H1 (cell line): ENCODE data around the gene LPXN. TPM values are rescaled to one million over a fixed set of nuclear protein-coding genes. Genes with fewer than 3 reads are reported as not detected.

ENCODE experiments used
- CTCF ChIA-PET: fragments of 300-600 bp; sonication (Branson Sonifier 250); formaldehyde crosslinking; loops from one replicate; lab custom pipeline; 2021; ENCODE audit not compliant: partially characterized antibody; lab: Charles Lee
- POLR2A ChIA-PET: fragments of 300-600 bp; sonication (Branson Sonifier 250); formaldehyde crosslinking; loops from one replicate; lab custom pipeline; 2021; ENCODE audit warnings: inconsistent platforms; ENCODE audit not compliant: partially characterized antibody; lab: Charles Lee
- DNase-seq, 2 experiments: peaks; one replicate each; pipeline versions ENCODE4 v3.0.0 to v3.0.0-alpha.2; 2010 to 2022; ENCODE audit warnings: low spot score in 2 of 2, low read depth in 1 of 2, mixed read lengths in 1 of 2
- FAIRE-seq: peaks from 2 replicates; lab custom pipeline; 2011; peaks lifted over from hg19 to GRCh38; lab: Jason Lieb, UNC
- H2AFZ ChIP-seq: 2 replicates; pipeline ENCODE4 v1.8.1; 2012; ENCODE audit warnings: low read length, inconsistent platforms
- H2AK5ac ChIP-seq: 2 replicates; pipeline ENCODE4 v1.6.1; 2013; ENCODE audit warnings: low read depth, low read length
- H2BK120ac ChIP-seq: replicated peaks from 2 replicates; pipeline ENCODE3; 2013; ENCODE audit warnings: low read depth, low read length, inconsistent platforms
- H2BK12ac ChIP-seq: 2 replicates; pipeline ENCODE4 v1.6.1; 2013; ENCODE audit warnings: low read depth, low read length
- H2BK15ac ChIP-seq: 2 replicates; pipeline ENCODE4 v1.6.1; 2013; ENCODE audit warnings: low read length
- H2BK20ac ChIP-seq: 2 replicates; pipeline ENCODE4 v1.6.1; 2013; ENCODE audit warnings: low read length
- H2BK5ac ChIP-seq: 2 replicates; pipeline ENCODE4 v1.6.1; 2013; ENCODE audit warnings: low read depth, low read length
- H3K14ac ChIP-seq: 2 replicates; pipeline ENCODE4 v1.6.1; 2013; ENCODE audit warnings: inconsistent platforms; ENCODE audit not compliant: insufficient read length
- H3K18ac ChIP-seq: 2 replicates; pipeline ENCODE4 v1.6.1; 2013; ENCODE audit warnings: low read length; ENCODE audit errors: extremely low read depth
- H3K23ac ChIP-seq: 2 replicates; pipeline ENCODE4 v1.6.1; 2013; ENCODE audit warnings: inconsistent platforms; ENCODE audit not compliant: insufficient read length
- H3K23me2 ChIP-seq: 2 replicates; pipeline ENCODE4 v1.6.1; 2013; ENCODE audit warnings: low read depth, low read length
- H3K27ac ChIP-seq: 2 replicates; pipeline ENCODE4 v1.6.1; 2011; ENCODE audit warnings: low read depth, low read length, inconsistent platforms
- H3K27me3 ChIP-seq, 4 experiments: replicated peaks in 1 of 4; 1 replicate in 1 of 4; 2 replicates in 3 of 4; pipeline versions ENCODE4 v1.6.1 to v1.8.1; 2011 to 2013; ENCODE audit warnings: low read length in 3 of 4, mild to moderate bottlenecking in 3 of 4, inconsistent platforms in 2 of 4, mixed read lengths in 2 of 4, moderate library complexity in 1 of 4; ENCODE audit not compliant: control insufficient read depth in 3 of 4, insufficient read depth in 3 of 4; ENCODE audit errors: extremely low read depth in 1 of 4
- H3K36me3 ChIP-seq, 4 experiments: 2 replicates each; pipeline versions ENCODE4 v1.6.1 to v1.8.1; 2011 to 2013; ENCODE audit warnings: mild to moderate bottlenecking in 4 of 4, low read length in 3 of 4, moderate library complexity in 2 of 4, control low read depth in 1 of 4, inconsistent platforms in 1 of 4; ENCODE audit not compliant: insufficient read depth in 4 of 4, control insufficient read depth in 2 of 4
- H3K4ac ChIP-seq: replicated peaks from 2 replicates; pipeline ENCODE3; 2013; ENCODE audit warnings: low read length, low read depth, mixed read lengths, inconsistent platforms; ENCODE audit not compliant: insufficient read length
- H3K4me1 ChIP-seq, 4 experiments: replicated peaks in 1 of 4; 1 replicate in 1 of 4; 2 replicates in 3 of 4; pipeline versions ENCODE4 v1.6.1 to v1.8.1; 2011 to 2013; ENCODE audit warnings: low read length in 3 of 4, inconsistent platforms in 2 of 4, mixed read lengths in 1 of 4; ENCODE audit not compliant: insufficient read depth in 4 of 4, control insufficient read depth in 3 of 4
- H3K4me2 ChIP-seq, 2 experiments: 2 replicates each; pipeline versions ENCODE4 v1.6.1 to v1.8.1; 2011 to 2013; ENCODE audit warnings: low read depth in 2 of 2, low read length in 2 of 2, control low read depth in 1 of 2, inconsistent platforms in 1 of 2, mild to moderate bottlenecking in 1 of 2; ENCODE audit not compliant: insufficient read depth in 1 of 2
- H3K4me3 ChIP-seq, 4 experiments: fragments of 200-600, 300-600 bp in 1 of 4; sonication (generic), shearing (Covaris generic), sonication (Bioruptor Twin) in 1 of 4; 2 replicates each; pipeline versions ENCODE4 v1.5.1 to v1.8.1; 2011 to 2016; ENCODE audit warnings: low read length in 4 of 4, low read depth in 3 of 4, control low read depth in 2 of 4, inconsistent platforms in 2 of 4, mild to moderate bottlenecking in 2 of 4, mixed read lengths in 1 of 4, moderate library complexity in 1 of 4; ENCODE audit not compliant: insufficient read depth in 2 of 4; ENCODE audit errors: extremely low read depth in 1 of 4
- H3K56ac ChIP-seq: replicated peaks from 2 replicates; pipeline ENCODE3; 2013; ENCODE audit warnings: low read depth, mild to moderate bottlenecking, mixed read lengths, low read length, inconsistent platforms; ENCODE audit not compliant: insufficient read length
- H3K79me1 ChIP-seq: 2 replicates; pipeline ENCODE4 v1.6.1; 2013; ENCODE audit warnings: low read depth, low read length, control low read depth
- H3K79me2 ChIP-seq, 2 experiments: 2 replicates each; pipeline versions ENCODE4 v1.6.1 to v1.8.1; 2012 to 2013; ENCODE audit warnings: low read length in 2 of 2, mild to moderate bottlenecking in 2 of 2, inconsistent platforms in 1 of 2; ENCODE audit not compliant: insufficient read depth in 2 of 2, control insufficient read depth in 1 of 2
- H3K9ac ChIP-seq, 4 experiments: replicated peaks in 1 of 4; 1 replicate in 1 of 4; 2 replicates in 3 of 4; pipeline versions ENCODE4 v1.6.1 to v1.8.1; 2011 to 2013; ENCODE audit warnings: low read depth in 3 of 4, low read length in 3 of 4, control low read depth in 2 of 4, mild to moderate bottlenecking in 2 of 4, moderate library complexity in 2 of 4, inconsistent platforms in 1 of 4; ENCODE audit errors: extremely low read depth in 1 of 4
- H3K9me3 ChIP-seq, 2 experiments: 2 replicates each; pipeline versions ENCODE4 v1.6.1 to v1.8.1; 2012 to 2013; ENCODE audit warnings: mild to moderate bottlenecking in 2 of 2, moderate library complexity in 2 of 2, control low read depth in 1 of 2, inconsistent platforms in 1 of 2, low read depth in 1 of 2, low read length in 1 of 2, mixed read lengths in 1 of 2; ENCODE audit not compliant: insufficient read depth in 2 of 2
- H4K20me1 ChIP-seq, 2 experiments: replicated peaks in 1 of 2; 2 replicates each; pipeline versions ENCODE3 to v1.8.1; 2011 to 2013; ENCODE audit warnings: inconsistent platforms in 2 of 2, low read length in 2 of 2, mild to moderate bottlenecking in 1 of 2; ENCODE audit not compliant: insufficient read depth in 2 of 2, control insufficient read depth in 1 of 2
- H4K5ac ChIP-seq: 2 replicates; pipeline ENCODE4 v1.6.1; 2013; ENCODE audit warnings: low read length, low read depth, mixed read lengths, inconsistent platforms; ENCODE audit not compliant: insufficient read length
- H4K8ac ChIP-seq: 2 replicates; pipeline ENCODE4 v1.8.0; 2013; ENCODE audit warnings: mild to moderate bottlenecking, moderate library complexity, low read length, inconsistent platforms; ENCODE audit not compliant: insufficient read depth; ENCODE audit errors: extremely low read depth
- H4K91ac ChIP-seq: replicated peaks from 2 replicates; pipeline ENCODE3; 2013; ENCODE audit warnings: low read length, mixed read lengths, inconsistent platforms; ENCODE audit not compliant: insufficient read length
- BACH1 ChIP-seq: IDR thresholded peaks from 2 replicates; pipeline ENCODE4 v1.6.1; 2012; ENCODE audit warnings: low read length, improper control_type of control experiment
- BCL11A ChIP-seq, 2 experiments: IDR thresholded peaks; one replicate each; pipeline ENCODE4 v1.6.1; 2011; ENCODE audit warnings: low read depth in 2 of 2, low read length in 2 of 2, mild to moderate bottlenecking in 2 of 2
- EGR1 ChIP-seq: IDR thresholded peaks from 2 replicates; pipeline ENCODE4 v1.6.1; 2011; ENCODE audit warnings: low read depth, low read length, borderline replicate concordance
- FOSL1 ChIP-seq: IDR thresholded peaks from 2 replicates; pipeline ENCODE4 v1.6.1; 2011; ENCODE audit warnings: mild to moderate bottlenecking, low read depth, low read length, moderate library complexity; ENCODE audit not compliant: insufficient read depth
- GTF2F1 ChIP-seq: IDR thresholded peaks from 2 replicates; pipeline ENCODE4 v1.6.1; 2012; ENCODE audit warnings: low read depth, low read length, improper control_type of control experiment, borderline replicate concordance
- NRF1 ChIP-seq: IDR thresholded peaks from 2 replicates; pipeline ENCODE4 v1.6.1; 2011; ENCODE audit warnings: mild to moderate bottlenecking, low read depth, low read length, improper control_type of control experiment
- SUZ12 ChIP-seq: fragments of 200-600 bp; sonication (generic); IDR thresholded peaks from 2 replicates; pipeline ENCODE4 v1.6.1; 2012; ENCODE audit warnings: mild to moderate bottlenecking, inconsistent platforms, low read length, moderate library complexity, mixed read lengths
- TAF7 ChIP-seq: optimal IDR thresholded peaks from 2 replicates; pipeline ENCODE3; 2011; ENCODE audit warnings: low read depth, mild to moderate bottlenecking, inconsistent platforms, low read length, moderate library complexity, borderline replicate concordance
- YY1 ChIP-seq: IDR thresholded peaks from 2 replicates; pipeline ENCODE4 v1.6.1; 2011; ENCODE audit warnings: low read depth, mild to moderate bottlenecking, low read length
- WGBS, 2 experiments: shearing (Covaris generic) in 1 of 2; methylation state at CpG; one replicate each; pipeline versions ENCODE4 v1.1.6 to v1.1.7; 2013 to 2015; ENCODE audit warnings: low lambda C conversion rate in 2 of 2, mixed read lengths in 2 of 2, inconsistent platforms in 1 of 2, low coverage in 1 of 2, missing lambda C conversion rate in 1 of 2; ENCODE audit not compliant: insufficient replicate concordance in 2 of 2, insufficient coverage in 1 of 2, insufficient read length in 1 of 2; ENCODE audit errors: extremely low coverage in 1 of 2, missing lambda C conversion rate in 1 of 2; 5-methylcytosine and 5-hydroxymethylcytosine counted together
- polyA plus RNA-seq, 7 experiments: library from polyadenylated mRNA; depleted of rRNA in 3 of 7; stranded (reverse) in 5 of 7; unstranded in 2 of 7; fragments of >200 nt in 5 of 7; fragments of 200-250 nt in 2 of 7; gene quantifications; 1 replicate in 5 of 7; 2 replicates in 1 of 7; 4 replicates in 1 of 7; pipeline versions ENCODE4 v1.2.1 to v1.2.3, GENCODE V29; 2011 to 2013; ENCODE audit warnings: missing spikeins in 2 of 7, mixed read lengths in 2 of 7
- total RNA-seq: library from RNA; stranded (reverse); fragmentation: NEBNext Ultra II Directional; extraction: Animal tissue kit (Norgen Biotek cat#: 25700); gene quantifications from 2 replicates; pipeline ENCODE4 v1.2.1, GENCODE V29; 2021
- TF ChIP-seq, protein P1 (sequence below): IDR thresholded peaks from 2 replicates; pipeline ENCODE4 v1.6.1; 2012; ENCODE audit warnings: inconsistent platforms

Gene LPXN
- total and polyA plus RNA-seq, 2 of the 8 experiments (the other 6 are each of a cell fraction or from before 2014, with no cell fraction given) = 1.4 to 2.7 TPM

DNA sequence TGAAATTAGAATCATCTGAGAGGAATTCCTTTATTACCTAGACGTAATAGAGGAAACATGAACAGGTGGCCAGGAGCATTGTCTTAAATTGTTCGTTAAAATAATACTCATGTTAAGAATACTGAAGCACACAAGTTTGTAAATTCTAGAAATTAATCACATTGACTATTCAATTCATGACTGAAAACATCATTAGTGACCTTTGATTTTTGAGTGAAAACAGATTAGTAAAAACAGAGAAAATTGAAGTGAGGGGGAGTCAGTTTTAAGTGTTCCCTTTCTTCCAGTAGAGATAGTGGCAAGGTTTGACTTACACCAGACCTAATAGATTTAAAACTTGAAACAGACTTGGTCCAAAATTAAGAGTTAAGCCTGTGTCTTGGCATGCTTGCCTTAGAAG is 4.7 kb upstream of the LPXN start:
- Histone ChIP-seq H4K20me1 (peaks cover 1 to 5% of the 10 kb centered on the region in 2 experiments), H3K14ac (no peak overlapping the region), H3K23ac (no peak overlapping the region), H2AFZ (no peak overlapping the region), H3K4me3 (peak overlapping the region; percentile 72 to 98 (median 92)), H3K18ac (no peak overlapping the region), H3K79me2 (peaks cover 9 to 59% of the 10 kb centered on the region in 2 experiments; a peak in 3 of 4 replicates), H3K9ac (peak overlapping the region in 3 of 4 experiments; percentile 89 to 94 (median 91); a peak in 6 of 7 replicates), H3K4me1 (peaks cover 0 to 2% (median 2%) of the 10 kb centered on the region in 4 experiments; a peak in 4 of 7 replicates), H2AK5ac (no peak overlapping the region), H3K23me2 (no peaks in the 10 kb centered on the region), H3K56ac (no peak overlapping the region), H2BK12ac (no peak overlapping the region), H2BK120ac (no peak overlapping the region), H3K4ac (no peak overlapping the region), H3K27me3 (no peaks in the 10 kb centered on the region), H2BK5ac (no peak overlapping the region), H2BK15ac (no peak overlapping the region), H4K91ac (no peak overlapping the region), H3K4me2 (peak overlapping the region; percentile 69 to 82), H4K5ac (no peak overlapping the region), H3K79me1 (no peaks in the 10 kb centered on the region), H4K8ac (no peak overlapping the region), H2BK20ac (no peak overlapping the region), H3K36me3 (peaks cover 0 to 16% (median 0%) of the 10 kb centered on the region in 4 experiments; a peak in 1 of 8 replicates), H3K27ac (no peak overlapping the region), H3K9me3 (no peaks in the 10 kb centered on the region)
- WGBS, 2 experiments = 18% methylated on average over 2 of the region's 2 CpGs; no CpG with 5 or more reads in 1 of the 2 experiments
- TF ChIP-seq BCL11A (IDR thresholded peaks at IDR 0.05; ENCODE audit: low read depth in 2 of 2, low read length in 2 of 2) = no peak
- TF ChIP-seq TAF7 = no peak
- TF ChIP-seq YY1 = no peak
- TF ChIP-seq, protein P1, sequence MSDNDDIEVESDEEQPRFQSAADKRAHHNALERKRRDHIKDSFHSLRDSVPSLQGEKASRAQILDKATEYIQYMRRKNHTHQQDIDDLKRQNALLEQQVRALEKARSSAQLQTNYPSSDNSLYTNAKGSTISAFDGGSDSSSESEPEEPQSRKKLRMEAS = no peak
- no peak for TF ChIP-seq EGR1
- TF ChIP-seq FOSL1 = no peak
- no peak for TF ChIP-seq BACH1
- no peak for TF ChIP-seq GTF2F1
- TF ChIP-seq NRF1 = no peak
- no peak for TF ChIP-seq SUZ12
- POLR2A ChIA-PET = no interaction called here
- CTCF ChIA-PET = interaction anchor here (1.0 to 1.2 kb wide), 2 partner anchors 9 to 49 kb away, joined by 3 read pairs; no protein-coding TSS in a partner anchor
- no peak for FAIRE-seq
- no peak for DNase-seq
